Esophagus squamous epithelium (tissue), 4 donors: ENCODE results near the gene VPS36.
"Not testable (repeated sequence)": the region's sequence is repeated elsewhere in the genome, so short reads cannot be mapped to it uniquely, and the experiment has no call there.

Experiments
- POLR2A ChIP-seq, 4 donors: fragments of 450-650 bp; IDR thresholded peaks; one replicate each; pipeline ENCODE4 v1.6.1; 2017; ENCODE audit warnings: antibody characterized with exemption in 4 of 4, mild to moderate bottlenecking in 4 of 4, moderate library complexity in 3 of 4
- TF ChIP-seq, protein P1 (sequence below), 6 experiments: fragments of 450-650 bp in 4 of 6; fragments of 200-600 bp in 2 of 6; sonication (generic) in 2 of 6; IDR thresholded peaks; one replicate each; pipeline ENCODE4 v1.5.1; 2016 to 2019; ENCODE audit warnings: antibody characterized with exemption in 6 of 6, mild to moderate bottlenecking in 4 of 6, moderate library complexity in 4 of 6

DNA sequence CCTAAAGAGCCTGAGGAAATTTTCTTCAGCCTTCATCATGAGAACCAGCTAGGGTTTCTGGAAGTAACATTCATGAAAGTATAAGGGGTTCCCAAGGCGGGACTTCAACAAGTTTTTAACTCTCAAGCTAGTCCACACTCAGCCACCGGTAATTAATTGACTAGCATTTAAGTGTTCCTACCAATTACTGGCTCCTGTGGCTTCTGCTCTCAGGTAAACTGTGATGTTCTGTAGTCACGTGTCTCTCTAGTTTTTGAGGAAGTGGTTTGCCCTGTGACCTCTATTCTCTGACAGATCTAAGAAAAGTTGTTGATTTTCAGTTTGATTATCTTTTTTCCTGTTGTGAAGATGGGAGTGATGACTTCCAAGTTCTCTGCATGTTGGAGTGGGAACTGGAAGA, 47.5 kb upstream of the VPS36 start:
- TF ChIP-seq, protein P1, sequence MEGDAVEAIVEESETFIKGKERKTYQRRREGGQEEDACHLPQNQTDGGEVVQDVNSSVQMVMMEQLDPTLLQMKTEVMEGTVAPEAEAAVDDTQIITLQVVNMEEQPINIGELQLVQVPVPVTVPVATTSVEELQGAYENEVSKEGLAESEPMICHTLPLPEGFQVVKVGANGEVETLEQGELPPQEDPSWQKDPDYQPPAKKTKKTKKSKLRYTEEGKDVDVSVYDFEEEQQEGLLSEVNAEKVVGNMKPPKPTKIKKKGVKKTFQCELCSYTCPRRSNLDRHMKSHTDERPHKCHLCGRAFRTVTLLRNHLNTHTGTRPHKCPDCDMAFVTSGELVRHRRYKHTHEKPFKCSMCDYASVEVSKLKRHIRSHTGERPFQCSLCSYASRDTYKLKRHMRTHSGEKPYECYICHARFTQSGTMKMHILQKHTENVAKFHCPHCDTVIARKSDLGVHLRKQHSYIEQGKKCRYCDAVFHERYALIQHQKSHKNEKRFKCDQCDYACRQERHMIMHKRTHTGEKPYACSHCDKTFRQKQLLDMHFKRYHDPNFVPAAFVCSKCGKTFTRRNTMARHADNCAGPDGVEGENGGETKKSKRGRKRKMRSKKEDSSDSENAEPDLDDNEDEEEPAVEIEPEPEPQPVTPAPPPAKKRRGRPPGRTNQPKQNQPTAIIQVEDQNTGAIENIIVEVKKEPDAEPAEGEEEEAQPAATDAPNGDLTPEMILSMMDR (IDR thresholded peaks at IDR 0.05): not testable (repeated sequence)
- not testable (repeated sequence) for TF ChIP-seq POLR2A (IDR thresholded peaks at IDR 0.05)
